HL-60/S4 (cell line): ENCODE data around the gene ZNF618.

Experiments used
- in situ Hi-C: fragments of 300-500 bp; cut with MboI; formaldehyde crosslinking; loops from 2 replicates; pipeline ENCODE4 v1.14.3; 2022; ENCODE audit warnings: low sequenced_read_pairs

The ZNF618 gene

GRCh38 chr9:113932906-113933584 lies 56.9 kb downstream of the ZNF618 start:
- in situ Hi-C loops = no loop called here

GRCh38 chr9:113933671-113934070 lies 57.6 kb downstream of the ZNF618 start:
- in situ Hi-C loops = no loop called here

GRCh38 chr9:113934167-113934828 lies 58.2 kb downstream of the ZNF618 start:
- in situ Hi-C loops = no loop called here

- in situ Hi-C loops = no loop called here
Observed at GRCh38 chr9:113934829-113935676, 58.9 kb downstream of the ZNF618 start.

- in situ Hi-C loops = no loop called here
Observed at GRCh38 chr9:113935677-113936380, 59.7 kb downstream of the ZNF618 start.

GRCh38 chr9:113940077-113940476 lies 64.0 kb downstream of the ZNF618 start:
- in situ Hi-C loops = no loop called here

- in situ Hi-C loops = no loop called here
Observed at GRCh38 chr9:113941056-113941455, 64.9 kb downstream of the ZNF618 start.

GRCh38 chr9:113941526-113941925 lies 65.4 kb downstream of the ZNF618 start:
- in situ Hi-C loops = no loop called here

- in situ Hi-C loops = no loop called here
Observed at GRCh38 chr9:113943112-113944009, 67.3 kb downstream of the ZNF618 start.

- in situ Hi-C loops = no loop called here
Observed at GRCh38 chr9:113945784-113946183, 69.7 kb downstream of the ZNF618 start.

GRCh38 chr9:113946496-113947115 lies 70.5 kb downstream of the ZNF618 start:
- in situ Hi-C loops = no loop called here

GRCh38 chr9:113947941-113948340 lies 71.8 kb downstream of the ZNF618 start:
- in situ Hi-C loops = no loop called here

- in situ Hi-C loops = no loop called here
Observed at GRCh38 chr9:113948891-113949570, 72.9 kb downstream of the ZNF618 start.

GRCh38 chr9:113949571-113950078 lies 73.5 kb downstream of the ZNF618 start:
- in situ Hi-C loops = no loop called here

- in situ Hi-C loops = no loop called here
Observed at GRCh38 chr9:113950195-113951031, 74.3 kb downstream of the ZNF618 start.

- in situ Hi-C loops = no loop called here
Observed at GRCh38 chr9:113951032-113951372, 74.9 kb downstream of the ZNF618 start.

- in situ Hi-C loops = no loop called here
Observed at GRCh38 chr9:113952676-113953075, 76.6 kb downstream of the ZNF618 start.

- in situ Hi-C loops = no loop called here
Observed at GRCh38 chr9:113953531-113953930, 77.4 kb downstream of the ZNF618 start.
